GM12878 (cell line): Measurements from ENCODE around the gene MEGF6. TPM values are rescaled to one million over a fixed set of nuclear protein-coding genes. Genes with fewer than 3 reads are reported as not detected.

Experiments
- ATAC-seq: fragments of 200-7000 bp; cut with Tn5 transposase; 3 replicates; pipeline ENCODE4 v1.9.1; 2020; ENCODE audit warnings: mild to moderate bottlenecking, moderate library complexity
- BruUV-seq: library from RNA; stranded (reverse); fragments of 400-500 nt; replicated peaks from 2 replicates; lab custom pipeline; 2021; lab: Mats Ljungman, UMichigan
- CTCF ChIA-PET: fragments of 300-600 bp; sonication (Branson Sonifier 250); formaldehyde crosslinking; extraction: SDS; loops from one replicate; lab custom pipeline; 2021; ENCODE audit warnings: inconsistent platforms; lab: Yijun Ruan, JAX
- POLR2A ChIA-PET: fragments of 350-600 bp; formaldehyde crosslinking; extraction: SDS; loops from one replicate; lab custom pipeline; 2021; ENCODE audit warnings: inconsistent platforms; lab: Charles Lee
- RAD21 ChIA-PET: fragments of 300-600 bp; sonication (Branson Sonifier 250); formaldehyde crosslinking; loops from one replicate; lab custom pipeline; 2023; ENCODE audit warnings: antibody characterized with exemption; ENCODE audit not compliant: unreplicated experiment; lab: Charles Lee
- SMC1A ChIA-PET: fragments of 300-600 bp; sonication (Branson Sonifier 250); formaldehyde crosslinking; loops from one replicate; lab custom pipeline; 2023; ENCODE audit not compliant: unreplicated experiment, uncharacterized antibody; lab: Charles Lee
- DNase-seq: peaks from one replicate; pipeline ENCODE4 v3.0.0-alpha.2; 2011; ENCODE audit warnings: low read depth, low spot score
- FAIRE-seq: peaks from 3 replicates; lab custom pipeline; 2011; peaks lifted over from hg19 to GRCh38; lab: Jason Lieb, UNC
- H2AFZ ChIP-seq: 2 replicates; pipeline ENCODE4 v1.6.0; 2011; ENCODE audit warnings: low read depth, low read length, control low read depth; ENCODE audit not compliant: control insufficient read depth
- H3K27ac ChIP-seq: 2 replicates; pipeline ENCODE4 v1.5.1; 2011; ENCODE audit warnings: control low read depth; ENCODE audit not compliant: control insufficient read depth, insufficient read depth
- H3K27me3 ChIP-seq, 2 experiments: replicated peaks in 1 of 2; 2 replicates each; pipeline versions ENCODE4 v1.6.0 to v1.6.1; 2011; ENCODE audit warnings: low read length in 1 of 2; ENCODE audit not compliant: control insufficient read depth in 2 of 2, insufficient read depth in 2 of 2
- H3K36me3 ChIP-seq, 2 experiments: 2 replicates each; pipeline ENCODE4 v1.5.1; 2011; ENCODE audit warnings: low read length in 1 of 2; ENCODE audit not compliant: control insufficient read depth in 2 of 2, insufficient read depth in 2 of 2
- H3K4me1 ChIP-seq: 2 replicates; pipeline ENCODE4 v1.6.1; 2011; ENCODE audit warnings: mild to moderate bottlenecking, low read length, moderate library complexity, mixed read lengths; ENCODE audit not compliant: control insufficient read depth, insufficient read depth
- H3K4me2 ChIP-seq: 2 replicates; pipeline ENCODE4 v1.6.0; 2011; ENCODE audit warnings: control low read depth; ENCODE audit not compliant: control insufficient read depth, insufficient read depth
- H3K4me3 ChIP-seq: fragments of 200-600 bp; sonication (generic); 2 replicates; pipeline ENCODE4 v1.5.1; 2016
- H3K79me2 ChIP-seq: 2 replicates; pipeline ENCODE4 v1.6.0; 2011; ENCODE audit warnings: low read length; ENCODE audit not compliant: control insufficient read depth, insufficient read depth
- H3K9ac ChIP-seq: 2 replicates; pipeline ENCODE4 v1.8.0; 2011; ENCODE audit warnings: low read length, control low read depth, mixed read lengths; ENCODE audit not compliant: control insufficient read depth, insufficient read depth
- H3K9me3 ChIP-seq: replicated peaks from 3 replicates; pipeline ENCODE4 v1.5.1; 2011; ENCODE audit warnings: mild to moderate bottlenecking, low read length; ENCODE audit not compliant: control insufficient read depth, insufficient read depth
- H4K20me1 ChIP-seq: 2 replicates; pipeline ENCODE4 v1.6.0; 2011; ENCODE audit not compliant: control insufficient read depth, insufficient read depth
- BCL11A ChIP-seq: IDR thresholded peaks from 2 replicates; pipeline ENCODE4 v1.6.1; 2011; ENCODE audit warnings: low read depth, low read length
- DPF2 ChIP-seq: fragments of 450-650 bp; IDR thresholded peaks from 2 replicates; pipeline ENCODE4 v1.6.1; 2017; ENCODE audit warnings: mild to moderate bottlenecking
- FOXM1 ChIP-seq: IDR thresholded peaks from 2 replicates; pipeline ENCODE4 v1.6.1; 2012; ENCODE audit warnings: low read depth, mild to moderate bottlenecking, inconsistent platforms, low read length, moderate library complexity
- LARP7 ChIP-seq: fragments of 450-650 bp; IDR thresholded peaks from 2 replicates; pipeline ENCODE4 v1.6.1; 2017; ENCODE audit warnings: mild to moderate bottlenecking
- NR2F1 ChIP-seq: fragments of 450-650 bp; conservative IDR thresholded peaks from 2 replicates; pipeline ENCODE4 v1.6.1; 2017; ENCODE audit warnings: mild to moderate bottlenecking
- PML ChIP-seq: IDR thresholded peaks from 2 replicates; pipeline ENCODE4 v1.6.1; 2012; ENCODE audit warnings: low read length, inconsistent platforms
- SIX5 ChIP-seq: IDR thresholded peaks from 2 replicates; pipeline ENCODE4 v1.6.1; 2011; ENCODE audit warnings: mild to moderate bottlenecking, low read depth, low read length, moderate library complexity; ENCODE audit not compliant: severe bottlenecking
- SMAD1 ChIP-seq: fragments of 450-650 bp; IDR thresholded peaks from 2 replicates; pipeline ENCODE4 v1.6.1; 2018; ENCODE audit warnings: mild to moderate bottlenecking, low read depth; ENCODE audit not compliant: partially characterized antibody
- SREBF2 ChIP-seq: IDR thresholded peaks from 2 replicates; pipeline ENCODE4 v1.6.1; 2012; ENCODE audit warnings: mild to moderate bottlenecking, low read length
- ZNF217 ChIP-seq: fragments of 450-650 bp; IDR thresholded peaks from 2 replicates; pipeline ENCODE4 v1.6.1; 2017; ENCODE audit warnings: antibody characterized with exemption, mild to moderate bottlenecking
- WGBS: methylation state at CpG from one replicate; pipeline ENCODE4 v1.1.6; 2016; ENCODE audit warnings: low lambda C conversion rate; ENCODE audit not compliant: insufficient replicate concordance, insufficient coverage; ENCODE audit errors: missing lambda C conversion rate; 5-methylcytosine and 5-hydroxymethylcytosine counted together
- in situ Hi-C: fragments of 300-500 bp; cut with MboI; formaldehyde crosslinking; loops from 9 replicates; pipeline ENCODE4 v1.14.3; 2018; ENCODE audit warnings: mixed read lengths
- intact Hi-C: fragments of 100-400 bp; cut with micrococcal nuclease; formaldehyde crosslinking; loops from one replicate; pipeline ENCODE4 v1.14.2; 2022; ENCODE audit not compliant: unreplicated experiment
- polyA plus RNA-seq, 11 experiments: library from polyadenylated mRNA; depleted of rRNA in 4 of 11; unstranded in 6 of 11; stranded (reverse) in 5 of 11; fragments of >200 nt; fragmentation: Nextera tagmentation in 4 of 11; fragmentation: Illumina TruSeq in 1 of 11; extraction: Ambion mirVana in 4 of 11; extraction: Trizol in 1 of 11; gene quantifications; 1 replicate in 1 of 11; 2 replicates in 10 of 11; pipeline versions ENCODE4 v1.2.1 to v1.2.3, GENCODE V29; 2011 to 2016; ENCODE audit warnings: inconsistent platforms in 2 of 11, missing spikeins in 2 of 11, low read depth in 1 of 11
- total RNA-seq, 4 experiments: library from RNA; depleted of rRNA in 3 of 4; stranded (reverse); fragments of >200 nt in 3 of 4; fragmentation: Illumina TruSeq in 1 of 4; extraction: Trizol in 1 of 4; gene quantifications; 2 replicates each; pipeline versions ENCODE4 v1.2.1 to v1.2.3, GENCODE V29; 2013 to 2021
- TF ChIP-seq, protein P1 (sequence below): fragments of 450-650 bp; IDR thresholded peaks from 2 replicates; pipeline ENCODE4 v1.6.1; 2017; ENCODE audit warnings: borderline replicate concordance

Gene MEGF6
- total and polyA plus RNA-seq, 10 of the 15 experiments (the other 5 are each of a cell fraction or from before 2014, with no cell fraction given): 0.03 to 0.41 TPM; not detected in 8

DNA sequence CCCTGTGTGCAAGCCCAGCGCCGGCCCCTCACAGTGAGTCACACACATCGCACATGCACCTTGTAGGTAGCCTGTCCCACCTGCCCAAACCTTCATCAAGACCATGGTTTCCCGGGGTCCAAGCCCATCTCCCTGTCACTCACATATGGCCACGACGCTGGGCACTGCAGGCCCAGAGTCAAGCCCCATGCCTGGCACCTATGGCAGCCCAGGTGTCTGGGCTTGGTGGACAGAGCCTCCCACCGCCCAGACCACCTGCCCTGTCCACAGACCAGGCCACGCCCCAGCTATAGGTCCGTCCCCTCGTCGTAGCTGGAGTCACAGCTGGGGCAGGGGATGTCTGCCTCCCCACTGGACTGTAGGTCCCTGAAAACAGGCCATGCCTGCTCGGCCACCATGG, 48.2 kb downstream of the MEGF6 start (continued):
- TF ChIP-seq DPF2 (no peak), BCL11A (no peak), SREBF2 (no peak), LARP7 (no peak), SIX5 (no peak)
- TF ChIP-seq, protein P1, sequence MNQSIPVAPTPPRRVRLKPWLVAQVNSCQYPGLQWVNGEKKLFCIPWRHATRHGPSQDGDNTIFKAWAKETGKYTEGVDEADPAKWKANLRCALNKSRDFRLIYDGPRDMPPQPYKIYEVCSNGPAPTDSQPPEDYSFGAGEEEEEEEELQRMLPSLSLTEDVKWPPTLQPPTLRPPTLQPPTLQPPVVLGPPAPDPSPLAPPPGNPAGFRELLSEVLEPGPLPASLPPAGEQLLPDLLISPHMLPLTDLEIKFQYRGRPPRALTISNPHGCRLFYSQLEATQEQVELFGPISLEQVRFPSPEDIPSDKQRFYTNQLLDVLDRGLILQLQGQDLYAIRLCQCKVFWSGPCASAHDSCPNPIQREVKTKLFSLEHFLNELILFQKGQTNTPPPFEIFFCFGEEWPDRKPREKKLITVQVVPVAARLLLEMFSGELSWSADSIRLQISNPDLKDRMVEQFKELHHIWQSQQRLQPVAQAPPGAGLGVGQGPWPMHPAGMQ: no peak

DNA sequence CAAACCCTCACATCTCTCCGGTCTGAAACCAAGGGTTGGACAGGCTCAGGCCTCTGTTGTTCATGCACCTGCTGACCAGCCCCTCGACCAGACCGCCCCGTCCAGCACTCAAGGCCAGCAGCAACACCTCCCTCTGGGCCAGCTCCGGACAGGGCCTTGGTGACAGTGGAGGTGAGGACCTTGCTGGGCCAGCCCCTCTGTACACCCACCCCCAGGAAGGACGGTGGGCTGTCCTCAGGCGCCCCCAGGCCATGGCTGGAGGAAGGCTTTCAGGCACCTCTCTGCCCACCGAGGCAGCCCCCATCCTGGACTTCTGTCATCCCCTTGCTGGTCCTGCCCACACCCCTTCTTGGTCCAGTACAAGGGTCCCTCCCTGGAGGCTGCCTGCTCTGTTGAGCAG, 48.6 kb downstream of the MEGF6 start:
- Histone ChIP-seq H3K79me2 (no peaks in the 10 kb centered on the region), H2AFZ (no peak overlapping the region), H3K9ac (no peak overlapping the region), H3K27ac (no peak overlapping the region), H3K4me2 (no peak overlapping the region), H3K4me1 (no peaks in the 10 kb centered on the region), H3K9me3 (no peaks in the 10 kb centered on the region; the same call in 2 of the 3 replicates), H3K27me3 (no peaks in the 10 kb centered on the region; a peak in 2 of 4 replicates), H3K4me3 (no peak overlapping the region), H3K36me3 (no peaks in the 10 kb centered on the region), H4K20me1 (no peaks in the 10 kb centered on the region)
- FAIRE-seq: no peak
- CTCF ChIA-PET: interaction anchor here (5.0 kb wide), 1 partner anchor 57 kb away, joined by 38 read pairs; no protein-coding TSS in a partner anchor
- intact Hi-C loops: no loop called here
- ATAC-seq: no peak
- TF ChIP-seq ZNF217 (no peak), SREBF2 (no peak), PML (no peak), SMAD1 (no peak), FOXM1 (no peak), NR2F1 (no peak)
- in situ Hi-C loops: no loop called here
- no peak for DNase-seq
- SMC1A ChIA-PET: interaction anchor here (1.4 kb wide), 1 partner anchor 52 kb away, joined by 5 read pairs; no protein-coding TSS in a partner anchor
- no TSS peak for BruUV-seq
- RAD21 ChIA-PET: no interaction called here
- 32% methylated on average over 8 of the region's 8 CpGs for WGBS
- POLR2A ChIA-PET: no interaction called here
